GM18858 (cell line): ENCODE results near the gene PGRMC1.
"Not testable (repeated sequence)": the region's sequence is repeated elsewhere in the genome, so short reads cannot be mapped to it uniquely, and the experiment has no call there.

Experiments used
- ATAC-seq: cut with Tn5 transposase; IDR thresholded peaks from one replicate; pipeline ENCODE4 v1.9.1; 2021; ENCODE audit not compliant: unreplicated experiment

Gene PGRMC1

DNA sequence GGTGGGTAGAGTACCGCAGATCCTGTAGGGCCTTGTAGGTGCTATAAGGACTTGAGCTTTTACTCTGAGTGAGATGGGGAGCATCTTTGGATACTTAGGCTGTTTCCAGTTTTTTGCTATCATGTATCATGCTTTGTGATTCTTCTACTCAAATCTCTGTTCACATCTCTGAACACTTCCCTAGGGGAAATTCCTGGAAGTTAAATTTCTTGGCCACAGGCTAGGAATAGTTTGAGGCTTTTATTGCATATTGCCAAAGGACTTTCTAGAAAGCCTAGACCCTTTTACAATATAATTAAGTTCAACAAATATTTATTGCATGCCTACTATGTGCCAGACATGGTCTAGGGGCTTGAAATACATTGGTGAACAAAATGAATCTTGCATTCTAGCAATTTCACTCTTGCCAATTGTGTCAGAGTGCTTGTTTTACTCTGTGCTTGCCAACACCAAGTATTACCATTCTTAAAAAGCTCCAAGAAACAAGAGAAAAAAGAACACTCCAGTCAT lies 4.1 kb upstream of the PGRMC1 start:
- no peak for ATAC-seq

DNA sequence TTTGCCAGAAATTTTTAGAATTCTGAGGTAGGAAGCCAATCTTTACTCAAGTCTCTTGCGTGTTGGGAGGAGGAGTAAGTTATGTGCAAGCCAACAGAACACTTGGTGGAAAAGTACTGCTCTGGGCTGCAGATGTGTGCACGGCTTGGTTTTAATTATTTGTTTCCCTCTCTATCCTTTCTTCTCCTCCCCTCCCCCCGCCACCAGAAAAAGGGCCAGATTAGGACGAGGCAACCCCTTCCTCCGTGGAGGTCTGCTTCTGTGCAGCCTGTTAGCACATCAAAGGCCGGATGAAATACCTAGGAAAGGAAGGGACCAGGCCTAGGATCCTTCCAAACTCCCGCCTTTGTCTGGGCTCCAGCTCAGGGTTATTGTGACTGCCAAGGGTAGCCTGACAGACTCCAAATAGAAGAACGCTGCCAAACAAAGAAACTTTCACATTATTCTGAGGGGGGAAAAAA lies 1.0 kb upstream of the PGRMC1 start:
- ATAC-seq: no peak

DNA sequence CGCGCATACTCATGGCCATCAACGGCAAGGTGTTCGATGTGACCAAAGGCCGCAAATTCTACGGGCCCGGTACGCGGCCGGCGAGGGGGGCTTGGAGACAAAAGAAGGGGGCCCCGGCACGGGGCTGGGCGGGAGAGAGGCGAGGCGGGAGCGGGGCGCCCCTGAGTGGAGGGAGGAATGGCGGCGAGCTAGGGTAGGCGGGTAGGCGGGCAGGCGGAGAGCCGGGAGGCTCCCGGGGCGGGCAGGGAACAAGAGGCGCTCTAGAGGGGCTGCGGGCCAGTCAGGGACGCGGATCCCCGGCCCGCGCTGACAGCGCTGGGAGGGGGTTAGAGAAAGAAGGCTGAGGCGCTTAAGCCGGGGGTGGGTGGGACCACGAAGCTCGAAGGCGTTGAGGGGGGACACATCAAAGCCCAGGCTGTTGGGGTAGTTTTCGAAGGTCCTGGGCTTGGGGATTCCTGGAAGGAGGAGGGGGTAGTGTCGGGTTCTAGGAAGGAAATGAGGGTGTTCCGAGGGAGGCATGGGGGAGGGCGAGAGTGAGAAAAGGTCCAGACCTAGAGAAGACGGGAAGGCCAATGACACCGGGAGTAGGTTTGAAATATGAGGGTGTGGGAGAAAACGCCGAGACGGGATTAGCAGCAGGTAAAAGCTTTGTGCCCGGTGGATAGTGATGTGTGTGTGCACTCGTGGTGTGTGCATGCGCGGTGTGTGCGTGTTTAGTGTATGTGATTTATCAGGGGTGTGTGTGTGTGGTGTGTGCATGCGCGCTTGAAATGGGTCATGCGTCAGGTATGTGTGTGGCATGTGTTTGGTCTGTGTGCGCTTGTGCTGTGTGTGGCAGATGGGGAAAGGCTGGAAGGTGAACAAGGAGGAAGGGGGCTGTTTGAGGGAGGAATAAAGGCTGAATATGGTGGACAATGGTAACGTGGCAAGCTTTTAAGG lies 807 bp downstream of the PGRMC1 start:
- peak; percentile 10 for ATAC-seq

DNA sequence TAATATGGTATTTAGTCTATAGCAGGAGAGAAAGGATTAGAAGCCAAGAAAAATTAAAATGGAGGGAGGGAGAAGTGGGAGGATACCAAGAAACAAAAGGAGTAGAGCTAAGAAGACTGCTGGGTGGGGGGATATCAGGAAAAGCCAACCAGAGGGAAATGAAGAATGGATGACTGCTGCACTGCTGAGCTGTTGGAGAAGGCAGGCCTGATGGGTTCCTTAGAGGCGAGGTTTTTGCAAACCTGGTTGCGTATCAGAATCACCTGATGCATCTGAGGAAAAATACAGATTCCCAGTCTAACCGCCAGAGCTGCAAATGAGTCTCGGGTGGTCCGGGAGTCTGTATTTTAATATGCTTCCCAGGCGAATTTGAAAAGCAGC lies 1.5 kb downstream of the PGRMC1 start:
- ATAC-seq: no peak

DNA sequence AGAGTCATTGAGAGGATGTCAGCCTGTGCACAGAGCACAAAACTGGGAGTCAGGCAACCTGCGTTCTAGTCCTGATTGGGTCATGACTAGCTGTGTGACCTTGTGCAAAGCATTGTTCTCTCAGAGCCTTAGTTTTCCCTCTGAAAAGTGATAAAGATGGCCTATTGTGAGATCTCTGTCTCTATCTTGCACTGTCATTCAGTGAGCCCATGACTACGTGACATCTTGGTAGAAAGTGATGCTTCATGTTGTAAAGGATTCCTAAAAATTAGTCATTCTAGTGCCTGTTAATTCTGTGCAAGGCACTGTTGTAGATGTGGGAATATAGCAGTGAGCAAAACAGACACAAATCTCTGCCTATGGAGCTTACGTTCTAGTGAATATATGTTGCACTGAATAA lies 2.5 kb downstream of the PGRMC1 start:
- no peak for ATAC-seq

DNA sequence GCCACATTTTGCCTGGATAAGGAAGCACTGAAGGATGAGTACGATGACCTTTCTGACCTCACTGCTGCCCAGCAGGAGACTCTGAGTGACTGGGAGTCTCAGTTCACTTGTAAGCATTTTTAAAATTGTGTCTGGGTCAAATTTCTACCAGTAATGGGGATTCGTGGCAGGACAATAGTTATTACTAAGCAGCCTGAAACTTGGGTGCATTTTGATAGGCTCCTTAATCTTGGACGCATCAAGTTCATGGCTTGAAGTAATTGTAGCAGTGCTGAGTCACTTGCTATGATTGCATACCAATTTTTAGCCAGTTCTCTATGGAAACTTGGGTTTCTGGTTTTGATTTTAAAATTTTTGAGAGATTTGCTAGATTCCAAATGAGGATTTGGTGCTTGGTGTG lies 4.3 kb downstream of the PGRMC1 start:
- no peak for ATAC-seq

DNA sequence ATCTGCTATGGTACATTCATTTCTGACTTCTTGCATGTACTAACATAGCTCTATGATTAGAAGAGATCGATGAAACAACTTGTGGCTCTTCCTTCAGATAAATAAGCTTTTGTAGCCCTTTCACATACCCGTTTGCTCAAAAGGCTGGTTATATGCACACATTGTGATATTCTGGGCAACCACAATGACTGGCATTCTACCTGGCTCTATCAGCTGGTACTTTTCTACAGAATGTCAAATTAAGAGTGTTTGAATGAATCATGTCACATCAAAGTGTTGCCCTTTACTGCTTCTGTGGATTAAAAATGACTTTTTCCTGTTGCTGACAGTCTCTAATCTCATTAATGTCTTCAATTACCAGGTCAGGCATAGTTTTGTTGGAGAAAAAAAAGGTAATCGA lies 11.6 kb downstream of the PGRMC1 start:
- ATAC-seq: no peak

DNA sequence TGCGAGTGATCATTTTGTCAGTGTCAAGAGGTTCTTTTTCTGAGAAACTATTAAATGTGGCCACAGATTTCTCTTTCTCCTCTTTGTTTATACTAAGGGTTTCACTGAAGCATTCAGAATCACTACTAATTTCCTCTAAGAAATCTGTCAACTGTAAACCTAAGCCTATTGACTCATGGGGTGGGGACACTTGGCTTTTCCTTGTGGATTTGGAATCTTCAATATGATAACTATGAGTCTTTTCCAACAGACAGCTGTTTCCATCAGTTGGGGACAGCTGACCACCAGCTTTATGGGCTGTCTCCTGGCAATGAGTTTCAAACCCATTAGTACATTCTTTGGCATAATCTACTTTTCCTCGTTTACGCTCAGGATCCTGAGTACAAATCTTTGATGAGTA lies 13.8 kb downstream of the PGRMC1 start:
- no peak for ATAC-seq

DNA sequence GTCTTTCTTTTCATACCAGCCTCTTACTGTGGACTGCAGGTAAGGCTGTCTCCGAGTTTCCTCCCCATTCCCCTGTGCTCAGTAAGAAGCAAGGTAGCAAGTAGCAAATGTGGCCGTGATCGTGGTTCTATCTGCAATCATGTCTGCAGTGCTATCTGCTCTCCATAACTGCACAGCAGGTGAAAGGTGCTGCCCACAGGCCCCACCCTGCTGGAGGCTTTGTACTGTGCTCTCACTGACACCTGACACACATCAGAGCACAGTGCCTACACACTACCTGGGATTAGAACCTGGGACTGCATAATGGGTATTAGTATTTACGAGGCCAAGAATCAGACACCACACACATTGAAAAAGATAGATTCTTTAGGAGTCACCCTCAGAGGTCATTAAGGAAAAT lies 15.3 kb downstream of the PGRMC1 start:
- ATAC-seq: no peak

DNA sequence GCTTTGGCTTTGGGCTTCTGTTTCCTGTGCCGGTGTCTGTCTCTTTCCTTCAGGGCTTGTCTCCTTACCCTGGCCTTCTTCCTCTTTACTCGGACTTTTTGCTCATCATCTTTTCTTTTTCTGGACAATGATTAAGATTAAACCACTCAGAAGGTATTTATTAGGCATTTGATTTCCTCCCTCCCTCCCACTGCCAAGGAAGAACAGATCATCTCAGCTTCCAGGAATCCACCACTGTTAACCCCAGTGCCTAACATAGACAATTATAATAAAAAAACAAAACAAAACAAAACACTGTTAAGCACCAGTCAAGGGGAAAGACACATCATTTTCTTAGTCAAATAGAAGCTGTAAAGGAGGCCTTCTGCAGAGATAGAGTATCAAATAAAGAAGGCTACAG lies 16.6 kb downstream of the PGRMC1 start:
- ATAC-seq: no peak

DNA sequence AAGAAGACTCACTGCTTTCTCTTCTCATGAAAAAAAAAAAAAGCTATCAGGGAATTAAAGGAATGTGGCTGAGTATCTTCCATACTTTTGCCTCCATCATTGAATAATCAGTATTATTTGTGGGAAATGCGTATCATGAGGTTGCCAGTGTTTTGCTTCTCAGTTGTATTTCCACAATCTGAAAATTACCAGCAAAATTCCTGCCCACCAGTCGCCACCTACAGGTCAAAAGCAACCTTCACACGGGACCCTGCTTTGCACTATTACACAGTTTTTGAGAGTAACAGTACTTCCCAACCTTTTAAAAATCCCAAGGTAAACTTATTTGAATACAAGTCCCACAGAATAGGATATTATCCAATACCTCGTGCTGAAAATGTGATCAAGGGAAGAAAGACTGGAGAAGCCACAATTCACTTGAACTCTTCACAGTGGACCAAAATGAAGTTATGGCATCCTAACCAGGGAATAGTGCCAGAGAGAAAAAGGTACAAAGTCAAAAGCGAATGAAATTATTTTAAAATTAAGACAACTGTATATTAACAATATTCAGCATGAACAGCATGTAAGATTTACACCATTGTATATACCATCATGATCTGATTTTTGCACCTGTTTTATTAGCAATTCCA lies 30.4 kb downstream of the PGRMC1 start:
- ATAC-seq: no peak

DNA sequence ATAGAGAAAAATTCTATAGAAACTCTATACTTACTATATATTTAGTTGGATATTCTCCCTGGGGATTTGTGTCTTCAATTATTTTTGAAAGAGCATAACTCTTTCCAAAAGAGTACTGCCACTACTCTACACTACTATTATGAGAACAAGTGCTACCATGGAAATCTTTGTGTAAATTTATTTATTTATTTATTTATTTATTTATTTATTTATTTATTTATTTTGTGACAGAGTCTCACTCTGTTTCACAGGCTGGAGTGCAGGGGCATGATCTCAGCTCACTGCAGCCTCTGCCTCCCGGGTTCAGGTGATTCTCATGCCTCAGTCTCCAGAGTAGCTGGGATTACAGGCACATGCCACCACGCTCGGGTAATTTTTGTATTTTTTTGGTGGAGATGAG lies 31.0 kb downstream of the PGRMC1 start:
- not testable (repeated sequence) for ATAC-seq

DNA sequence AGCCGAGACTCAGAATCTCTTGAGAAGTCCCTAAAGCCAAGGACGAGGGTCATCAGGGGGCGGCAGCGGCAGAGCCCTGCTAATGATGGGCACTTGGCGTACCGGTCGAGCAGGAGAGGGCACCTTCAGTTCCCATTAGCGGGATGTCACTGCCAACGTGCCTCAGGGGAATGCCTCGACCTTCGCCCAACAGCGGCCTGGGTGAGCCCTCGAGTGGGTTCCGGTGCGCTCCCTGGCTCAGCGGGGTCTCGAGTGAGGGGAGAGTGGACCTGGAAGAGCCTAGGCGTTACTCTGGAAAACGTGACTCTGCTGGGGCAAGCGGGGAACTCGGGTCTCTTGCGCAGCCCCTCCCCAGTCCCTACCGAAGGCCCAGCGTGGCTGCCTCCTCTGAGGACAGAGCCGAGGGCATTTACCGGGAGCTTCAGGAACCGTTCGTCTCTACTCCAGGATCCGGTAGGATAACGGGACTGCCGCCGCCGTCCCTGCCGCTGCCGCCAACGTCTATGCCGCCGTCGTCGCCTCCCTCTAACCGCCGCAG lies 36.9 kb downstream of the PGRMC1 start:
- ATAC-seq: no peak

DNA sequence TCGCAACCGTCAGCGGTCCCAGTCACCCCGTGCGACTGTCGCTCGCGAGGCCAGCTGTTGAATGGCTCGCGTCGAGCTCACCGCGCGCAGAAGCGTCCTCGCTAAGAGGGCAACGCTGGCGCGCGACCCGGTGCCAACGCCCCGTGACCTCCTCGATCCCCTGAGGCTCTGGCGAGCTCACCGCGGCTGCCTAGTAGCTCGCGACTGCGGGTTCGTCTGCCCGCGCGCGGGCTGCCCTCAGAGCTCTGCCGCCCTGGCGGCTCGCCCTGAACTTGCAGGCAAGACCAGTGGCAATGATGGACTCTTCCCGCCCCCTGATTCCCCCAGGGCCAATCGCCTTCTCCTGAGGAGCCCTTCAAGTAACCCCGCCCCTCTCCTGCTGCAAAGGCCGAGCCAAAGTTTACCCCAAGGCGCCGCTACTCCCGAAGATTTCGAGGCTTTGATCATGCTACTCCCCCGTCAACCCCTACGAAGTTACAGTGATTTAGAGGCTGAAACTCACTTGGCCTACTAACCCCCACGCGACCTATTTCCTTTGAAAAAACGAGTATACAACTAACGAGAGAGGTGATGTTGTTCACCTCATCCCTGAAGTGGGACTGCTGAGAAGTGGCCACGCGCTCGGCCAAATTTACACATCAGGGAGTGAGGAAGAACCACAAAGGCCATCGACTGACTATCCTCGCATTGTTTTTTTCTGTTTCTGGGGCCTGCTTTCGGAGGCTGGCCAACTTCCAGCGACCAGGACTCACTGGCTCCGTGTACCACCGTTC lies 37.5 kb downstream of the PGRMC1 start:
- no peak for ATAC-seq

DNA sequence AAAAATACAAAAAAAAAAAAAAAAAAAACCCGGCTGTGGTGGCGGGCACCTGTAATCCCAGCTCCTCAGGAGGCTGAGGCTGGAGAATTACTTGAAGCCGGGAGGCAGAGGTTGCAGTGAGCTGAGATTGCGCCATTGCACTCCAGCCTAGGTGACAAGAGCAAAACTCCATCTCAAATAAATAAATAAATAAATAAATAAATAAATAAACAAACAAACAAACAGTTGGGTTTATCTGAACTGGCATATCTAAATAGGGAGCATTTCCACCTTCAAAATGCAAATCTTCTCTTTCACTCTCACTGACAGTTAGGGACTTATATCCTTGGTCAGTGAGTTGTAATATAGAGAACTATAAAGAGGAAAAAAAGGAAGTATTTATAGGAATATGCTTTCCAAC lies 46.3 kb downstream of the PGRMC1 start:
- not testable (repeated sequence) for ATAC-seq

DNA sequence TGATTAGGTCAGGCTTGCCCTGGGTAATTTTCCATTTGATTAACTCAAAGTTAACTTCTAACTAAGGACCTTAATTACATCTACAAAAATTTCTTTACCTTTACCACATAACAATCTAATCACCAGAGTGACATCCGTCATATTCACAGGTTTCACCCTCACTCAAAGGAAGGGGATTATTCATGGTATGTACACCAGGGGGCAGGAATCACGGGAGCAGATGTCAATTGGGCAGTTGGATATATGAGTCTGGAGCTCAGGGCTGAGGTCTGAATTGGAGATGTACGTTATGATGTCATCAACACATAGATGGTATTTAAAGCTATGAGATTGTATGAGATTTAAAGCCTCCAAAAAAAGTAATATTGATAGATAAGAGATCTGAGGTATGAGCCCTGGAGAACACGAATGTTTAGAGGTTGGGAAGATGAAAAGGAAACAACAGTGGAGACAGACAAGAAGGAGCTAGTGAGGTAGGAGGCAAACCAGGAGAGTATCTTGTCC lies 52.9 kb downstream of the PGRMC1 start:
- ATAC-seq: no peak

DNA sequence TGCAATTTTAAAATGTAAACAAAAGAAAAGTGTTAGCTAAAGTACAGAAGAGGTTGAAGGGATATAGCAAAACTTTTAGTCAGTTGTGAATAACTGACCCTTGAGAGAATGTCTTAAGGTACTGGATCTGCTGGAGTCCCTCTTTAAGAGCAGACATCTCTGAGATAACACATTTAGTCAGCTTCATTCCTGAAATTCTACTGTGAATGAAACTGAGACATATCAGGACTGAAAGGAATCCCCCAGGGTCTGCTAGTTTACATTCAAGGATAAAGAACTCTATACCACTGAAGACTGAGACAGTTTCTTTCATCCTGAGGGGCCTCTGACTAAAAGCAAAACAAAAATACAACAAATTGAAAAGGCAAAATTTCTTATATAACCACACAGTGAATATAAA lies 54.4 kb downstream of the PGRMC1 start:
- ATAC-seq: no peak

DNA sequence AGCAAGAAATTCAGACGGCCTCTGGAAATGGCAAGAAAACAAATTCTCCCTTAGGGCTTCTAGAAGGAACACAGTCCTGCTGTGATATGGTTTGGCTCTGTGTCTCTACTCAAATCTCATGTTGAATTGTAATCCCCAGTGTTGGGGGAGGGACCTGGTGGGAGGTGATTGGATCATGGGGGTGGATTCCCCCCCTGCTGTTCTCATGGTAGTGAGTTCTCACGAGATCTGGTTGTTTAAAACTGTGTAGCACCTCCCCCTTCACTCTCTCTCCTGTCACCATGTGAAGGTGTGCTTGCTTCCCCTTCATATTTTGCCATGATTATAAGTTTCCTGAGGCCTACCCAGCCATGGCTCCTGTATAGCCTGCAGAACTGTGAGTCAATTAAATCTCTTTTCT lies 55.2 kb downstream of the PGRMC1 start:
- not testable (repeated sequence) for ATAC-seq

DNA sequence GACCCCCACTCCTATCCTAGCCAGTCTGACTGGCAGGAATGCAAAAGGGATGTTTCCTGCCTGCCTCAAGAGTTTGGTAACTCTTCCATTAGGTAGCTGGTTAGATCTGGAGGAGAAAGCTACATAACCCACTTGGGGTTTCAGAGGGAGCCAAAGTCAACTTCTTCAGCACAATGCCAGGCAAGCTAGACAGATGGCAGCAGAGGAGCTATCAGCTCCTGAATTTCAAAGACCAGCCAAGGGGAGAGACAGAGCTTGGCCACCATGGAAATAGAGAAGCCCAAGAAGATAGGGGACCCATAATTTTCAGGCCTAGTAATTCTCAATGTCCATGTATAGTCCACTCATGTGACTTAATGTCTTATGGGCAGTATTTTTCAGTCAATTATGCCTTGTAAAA lies 56.4 kb downstream of the PGRMC1 start:
- no peak for ATAC-seq
